CD4-positive, alpha-beta T cell (primary cell): Measurements from ENCODE around the gene DGLUCY. TPM values are rescaled to one million over a fixed set of nuclear protein-coding genes. Genes with fewer than 3 reads are reported as not detected.

Source experiments
- ATAC-seq: fragments of 200-7000 bp; cut with Tn5 transposase; one replicate; pipeline ENCODE4 v1.10.0; 2022; ENCODE audit warnings: mild to moderate bottlenecking; ENCODE audit not compliant: poor library complexity
- CTCF ChIA-PET: fragments of 350-600 bp; sonication (Branson Sonifier 250); formaldehyde crosslinking; loops from one replicate; lab custom pipeline; 2021; ENCODE audit warnings: antibody characterized with exemption, inconsistent platforms; lab: Charles Lee
- POLR2A ChIA-PET: fragments of 350-600 bp; sonication (Branson Sonifier 250); formaldehyde crosslinking; loops from one replicate; lab custom pipeline; 2021; ENCODE audit warnings: antibody characterized with exemption, inconsistent platforms; lab: Charles Lee
- DNase-seq, 14 experiments: peaks; one replicate each; pipeline ENCODE4 v3.0.0-alpha.2; 2013 to 2020; ENCODE audit warnings: mixed read lengths in 2 of 14
- H3K27ac ChIP-seq, 2 donors: one replicate each; pipeline versions ENCODE4 v1.5.1 to v1.7.0; 2013; ENCODE audit warnings: low read length in 2 of 2, low read depth in 1 of 2, mild to moderate bottlenecking in 1 of 2
- H3K27me3 ChIP-seq, 2 experiments: 1 replicate in 1 of 2; 2 replicates in 1 of 2; pipeline versions ENCODE4 v1.6.1 to v1.7.0; 2013; ENCODE audit warnings: low read length in 2 of 2, control low read depth in 1 of 2, mild to moderate bottlenecking in 1 of 2, moderate library complexity in 1 of 2; ENCODE audit not compliant: insufficient read depth in 2 of 2, control insufficient read depth in 1 of 2
- H3K36me3 ChIP-seq: one replicate; pipeline ENCODE4 v1.6.1; 2013; ENCODE audit warnings: low read length, control low read depth; ENCODE audit not compliant: insufficient read depth
- H3K4me1 ChIP-seq: one replicate; pipeline ENCODE4 v1.6.1; 2013; ENCODE audit warnings: low read length, control low read depth; ENCODE audit not compliant: insufficient read depth
- H3K4me3 ChIP-seq: one replicate; pipeline ENCODE4 v1.5.1; 2013; ENCODE audit warnings: mild to moderate bottlenecking, low read length, moderate library complexity
- H3K9me3 ChIP-seq, 2 experiments: 1 replicate in 1 of 2; 2 replicates in 1 of 2; pipeline versions ENCODE4 v1.6.1 to v1.7.0; 2013; ENCODE audit warnings: low read length in 2 of 2, mild to moderate bottlenecking in 2 of 2, control low read depth in 1 of 2, moderate library complexity in 1 of 2; ENCODE audit not compliant: control insufficient read depth in 1 of 2, insufficient read depth in 1 of 2
- H3K27ac Mint-ChIP-seq: one replicate; pipeline ENCODE4 v1.8.0; 2020; ENCODE audit warnings: mixed read lengths
- H3K27me3 Mint-ChIP-seq: one replicate; pipeline ENCODE4 v1.8.0; 2021; ENCODE audit warnings: mixed read lengths
- H3K36me3 Mint-ChIP-seq: one replicate; pipeline ENCODE4 v1.8.0; 2021; ENCODE audit warnings: low read depth, mixed read lengths
- H3K4me1 Mint-ChIP-seq: one replicate; pipeline ENCODE4 v1.8.0; 2021; ENCODE audit warnings: low read depth, mixed read lengths
- H3K4me3 Mint-ChIP-seq: one replicate; pipeline ENCODE4 v1.8.0; 2020; ENCODE audit warnings: mild to moderate bottlenecking, mixed read lengths
- H3K9me3 Mint-ChIP-seq: one replicate; pipeline ENCODE4 v1.8.0; 2020; ENCODE audit warnings: mixed read lengths
- CTCF ChIP-seq: fragments of 200-600 bp; IDR thresholded peaks from one replicate; pipeline ENCODE4 v1.8.0; 2022; ENCODE audit warnings: antibody characterized with exemption, mild to moderate bottlenecking
- intact Hi-C, 2 experiments: fragments of 100-400 bp; cut with DNase I in 1 of 2; cut with micrococcal nuclease in 1 of 2; formaldehyde crosslinking; loops; one replicate each; pipeline versions ENCODE4 v1.15.1 to v1.9.0; 2023 to 2025; cut with DNase I, micrococcal nuclease
- total RNA-seq, 174 experiments: library from RNA in 2 of 174; stranded (reverse) in 2 of 174; gene quantifications; one replicate each; pipeline ENCODE4 v1.2.3 and lab custom pipeline; 2021 to 2026

The DGLUCY gene
- total RNA-seq, 2 experiments from 2014 or later = 33.0 to 34.9 TPM

GRCh38 chr14:91232052-91232451, 118.2 kb downstream of the DGLUCY start:
- Histone ChIP-seq H3K4me1 (peaks cover 93% of the 10 kb centered on the region), H3K27ac (peak overlapping the region; percentile 5 to 76), H3K36me3 (peaks cover 28% of the 10 kb centered on the region), H3K27me3 (no peaks in the 10 kb centered on the region), H3K9me3 (no peaks in the 10 kb centered on the region), H3K4me3 (no peak overlapping the region)
- DNase-seq = no peak
- Mint-ChIP-seq H3K27ac (peak overlapping the region; percentile 88), H3K4me3 (peak overlapping the region; percentile 63), H3K4me1 (peaks cover 76% of the 10 kb centered on the region), H3K9me3 (peaks cover 3% of the 10 kb centered on the region), H3K27me3 (no peaks in the 10 kb centered on the region), H3K36me3 (peaks cover 14% of the 10 kb centered on the region)
- intact Hi-C loops = no loop called here
- ChIA-PET POLR2A (interaction anchor here (2.4 to 2.7 kb wide), 2 partner anchors 10 to 12 kb away, joined by 11 to 12 read pairs; partner anchors contain the start of gene GPR68), CTCF (no interaction called here)
- no peak for ATAC-seq
- TF ChIP-seq CTCF = no peak

- H3K27me3 Mint-ChIP-seq = no peaks in the 10 kb centered on the region
- no peak for ATAC-seq
- no peak for DNase-seq
- H3K27ac Mint-ChIP-seq = peak overlapping the region; percentile 88
- peaks cover 28% of the 10 kb centered on the region for H3K36me3 ChIP-seq
- H3K9me3 Mint-ChIP-seq = peaks cover 3% of the 10 kb centered on the region
- H3K36me3 Mint-ChIP-seq = peaks cover 15% of the 10 kb centered on the region
- intact Hi-C loops = no loop called here
- peaks cover 91% of the 10 kb centered on the region for H3K4me1 ChIP-seq
- no peak overlapping the region for H3K4me3 Mint-ChIP-seq
- no peaks in the 10 kb centered on the region for H3K9me3 ChIP-seq
- H3K4me1 Mint-ChIP-seq = peaks cover 71% of the 10 kb centered on the region
- peak overlapping the region; percentile 5 to 76 for H3K27ac ChIP-seq
- no peak overlapping the region for H3K4me3 ChIP-seq
- TF ChIP-seq CTCF = no peak
- ChIA-PET POLR2A (interaction anchor here (2.4 to 2.7 kb wide), 2 partner anchors 9 to 11 kb away, joined by 11 to 12 read pairs; partner anchors contain the start of gene GPR68), CTCF (no interaction called here)
- no peaks in the 10 kb centered on the region for H3K27me3 ChIP-seq
Observed at GRCh38 chr14:91232603-91233002, 118.7 kb downstream of the DGLUCY start.

GRCh38 chr14:91233936-91234790, 120.3 kb downstream of the DGLUCY start:
- Mint-ChIP-seq H3K4me1 (peaks cover 71% of the 10 kb centered on the region), H3K27ac (no peak overlapping the region)
- H3K4me3 ChIP-seq = no peak overlapping the region

More at GRCh38 chr14:91233936-91234790, 120.3 kb downstream of the DGLUCY start:
- H3K36me3 Mint-ChIP-seq = peaks cover 19% of the 10 kb centered on the region
- intact Hi-C loops = no loop called here
- Histone ChIP-seq H3K36me3 (peaks cover 30% of the 10 kb centered on the region), H3K27me3 (no peaks in the 10 kb centered on the region), H3K4me1 (peaks cover 86% of the 10 kb centered on the region), H3K27ac (no peak overlapping the region), H3K9me3 (no peaks in the 10 kb centered on the region)
- DNase-seq (no peak), ATAC-seq (no peak)
- H3K27me3 Mint-ChIP-seq = no peaks in the 10 kb centered on the region
- ChIA-PET CTCF (no interaction called here), POLR2A (interaction anchor here (2.1 kb wide), 1 partner anchor 10 kb away, joined by 19 read pairs; the partner anchor contains the start of gene GPR68)
- no peak overlapping the region for H3K4me3 Mint-ChIP-seq
- no peak for TF ChIP-seq CTCF
- peaks cover 3% of the 10 kb centered on the region for H3K9me3 Mint-ChIP-seq
